Neural cell (in vitro differentiated cells): ENCODE results near the gene ANKRD44. TPM values are rescaled to one million over a fixed set of nuclear protein-coding genes. Genes with fewer than 3 reads are reported as not detected.

Experiments used
- H2AFZ ChIP-seq: fragments of 200-600, 300-800 bp; sonication (generic), shearing (Covaris generic); 2 replicates; pipeline ENCODE4 v1.6.0; 2014; ENCODE audit warnings: low read depth, mild to moderate bottlenecking, antibody characterized with exemption, low read length, moderate library complexity
- H3F3A ChIP-seq: fragments of 200-600 bp; shearing (Covaris generic); 2 replicates; pipeline ENCODE4 v1.6.1; 2016; ENCODE audit warnings: mild to moderate bottlenecking, moderate library complexity, mixed read lengths, antibody characterized with exemption, low read length; ENCODE audit not compliant: insufficient read depth, poor library complexity, severe bottlenecking
- H3K27ac ChIP-seq: fragments of 200-600, 300-800 bp; sonication (generic), shearing (Covaris generic); 2 replicates; pipeline ENCODE4 v1.5.1; 2014; ENCODE audit warnings: mild to moderate bottlenecking, low read length, moderate library complexity
- H3K27me3 ChIP-seq: fragments of 300-800, 200-600 bp; sonication (generic), shearing (Covaris generic); 2 replicates; pipeline ENCODE4 v1.6.0; 2014; ENCODE audit warnings: mild to moderate bottlenecking, low read depth, low read length, moderate library complexity; ENCODE audit not compliant: insufficient read depth
- H3K36me3 ChIP-seq: fragments of 300-800, 200-600 bp; sonication (generic), shearing (Covaris generic); 2 replicates; pipeline ENCODE4 v1.5.1; 2014; ENCODE audit warnings: mild to moderate bottlenecking, antibody characterized with exemption, low read length, moderate library complexity; ENCODE audit not compliant: insufficient read depth
- H3K4me2 ChIP-seq: fragments of 300-800, 200-600 bp; sonication (generic), shearing (Covaris generic); 2 replicates; pipeline ENCODE4 v1.6.0; 2014; ENCODE audit warnings: mild to moderate bottlenecking, low read length
- H3K4me3 ChIP-seq: fragments of 300-800, 200-600 bp; sonication (generic), shearing (Covaris generic); 2 replicates; pipeline ENCODE4 v1.5.1; 2014; ENCODE audit warnings: mild to moderate bottlenecking, low read length, moderate library complexity
- H3K79me2 ChIP-seq: fragments of 200-600 bp; shearing (Covaris generic); replicated peaks from 2 replicates; pipeline ENCODE4 v1.6.0; 2014; ENCODE audit warnings: mild to moderate bottlenecking, low read length, moderate library complexity; ENCODE audit not compliant: insufficient read depth
- H3K9ac ChIP-seq: fragments of 300-800, 200-600 bp; sonication (generic), shearing (Covaris generic); 2 replicates; pipeline ENCODE4 v1.6.1; 2016; ENCODE audit warnings: mild to moderate bottlenecking, low read length, mixed read lengths
- H3K9me2 ChIP-seq: fragments of 200-600 bp; shearing (Covaris generic); 2 replicates; pipeline ENCODE4 v1.6.1; 2016; ENCODE audit warnings: mild to moderate bottlenecking, low read length, mixed read lengths; ENCODE audit not compliant: insufficient read depth
- H3K9me3 ChIP-seq: fragments of 200-600, 300-800 bp; sonication (generic), shearing (Covaris generic); 2 replicates; pipeline ENCODE4 v1.6.1; 2016; ENCODE audit warnings: mild to moderate bottlenecking, mixed run types, low read length, moderate library complexity, mixed read lengths
- H4K20me1 ChIP-seq: fragments of 200-600 bp; shearing (Covaris generic); 2 replicates; pipeline ENCODE4 v1.6.1; 2016; ENCODE audit warnings: mild to moderate bottlenecking, mixed run types; ENCODE audit not compliant: insufficient read depth
- EP300 ChIP-seq: fragments of 450-650 bp; conservative IDR thresholded peaks from 2 replicates; pipeline ENCODE4 v1.6.1; 2014; ENCODE audit warnings: antibody characterized with exemption, mild to moderate bottlenecking, moderate library complexity; ENCODE audit not compliant: poor library complexity, severe bottlenecking
- EZH2 ChIP-seq: fragments of 200-600, 300-800 bp; shearing (Covaris generic), sonication (generic); IDR thresholded peaks from 2 replicates; pipeline ENCODE4 v1.6.1; 2014; ENCODE audit warnings: antibody characterized with exemption, low read length, borderline replicate concordance, mild to moderate bottlenecking; ENCODE audit not compliant: insufficient read depth, poor library complexity, severe bottlenecking
- MXI1 ChIP-seq: fragments of 450-650 bp; conservative IDR thresholded peaks from 2 replicates; pipeline ENCODE4 v1.6.1; 2014; ENCODE audit warnings: antibody characterized with exemption, mild to moderate bottlenecking; ENCODE audit not compliant: poor library complexity, severe bottlenecking
- POLR2AphosphoS5 ChIP-seq: IDR thresholded peaks from 2 replicates; pipeline ENCODE4 v1.6.1; 2012
- RAD21 ChIP-seq: fragments of 450-650 bp; conservative IDR thresholded peaks from 2 replicates; pipeline ENCODE4 v1.6.1; 2014; ENCODE audit warnings: antibody characterized with exemption, mild to moderate bottlenecking, moderate library complexity
- SMC3 ChIP-seq: fragments of 450-650 bp; conservative IDR thresholded peaks from 2 replicates; pipeline ENCODE4 v1.6.1; 2014; ENCODE audit warnings: antibody characterized with exemption, mild to moderate bottlenecking, moderate library complexity; ENCODE audit not compliant: poor library complexity
- TAF1 ChIP-seq: IDR thresholded peaks from 2 replicates; pipeline ENCODE4 v1.6.1; 2012; ENCODE audit warnings: low read depth
- polyA plus RNA-seq: library from polyadenylated mRNA; depleted of rRNA; stranded (reverse); fragments of >200 nt; gene quantifications from 2 replicates; pipeline ENCODE4 v1.2.3, GENCODE V29; 2014
- TF ChIP-seq, protein P1 (sequence below): fragments of 450-650 bp; IDR thresholded peaks from 2 replicates; pipeline ENCODE4 v1.5.1; 2014; ENCODE audit warnings: antibody characterized with exemption, mild to moderate bottlenecking, moderate library complexity; ENCODE audit not compliant: poor library complexity, severe bottlenecking
- TF ChIP-seq, protein P2 (sequence below): IDR thresholded peaks from 2 replicates; pipeline ENCODE4 v1.6.1; 2012; ENCODE audit warnings: borderline replicate concordance

Gene ANKRD44
- polyA plus RNA-seq, 1 donor from 2014 or later, result 94.3 TPM

- TF ChIP-seq EZH2 (no peak), MXI1 (no peak), RAD21 (no peak), SMC3 (no peak), POLR2AphosphoS5 (no peak)
- TF ChIP-seq, protein P1, sequence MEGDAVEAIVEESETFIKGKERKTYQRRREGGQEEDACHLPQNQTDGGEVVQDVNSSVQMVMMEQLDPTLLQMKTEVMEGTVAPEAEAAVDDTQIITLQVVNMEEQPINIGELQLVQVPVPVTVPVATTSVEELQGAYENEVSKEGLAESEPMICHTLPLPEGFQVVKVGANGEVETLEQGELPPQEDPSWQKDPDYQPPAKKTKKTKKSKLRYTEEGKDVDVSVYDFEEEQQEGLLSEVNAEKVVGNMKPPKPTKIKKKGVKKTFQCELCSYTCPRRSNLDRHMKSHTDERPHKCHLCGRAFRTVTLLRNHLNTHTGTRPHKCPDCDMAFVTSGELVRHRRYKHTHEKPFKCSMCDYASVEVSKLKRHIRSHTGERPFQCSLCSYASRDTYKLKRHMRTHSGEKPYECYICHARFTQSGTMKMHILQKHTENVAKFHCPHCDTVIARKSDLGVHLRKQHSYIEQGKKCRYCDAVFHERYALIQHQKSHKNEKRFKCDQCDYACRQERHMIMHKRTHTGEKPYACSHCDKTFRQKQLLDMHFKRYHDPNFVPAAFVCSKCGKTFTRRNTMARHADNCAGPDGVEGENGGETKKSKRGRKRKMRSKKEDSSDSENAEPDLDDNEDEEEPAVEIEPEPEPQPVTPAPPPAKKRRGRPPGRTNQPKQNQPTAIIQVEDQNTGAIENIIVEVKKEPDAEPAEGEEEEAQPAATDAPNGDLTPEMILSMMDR, result peak; percentile 22
- Histone ChIP-seq H3K9me3 (no peaks in the 10 kb centered on the region), H3K9me2 (no peaks in the 10 kb centered on the region), H3K79me2 (no peaks in the 10 kb centered on the region), H3K27me3 (no peaks in the 10 kb centered on the region), H4K20me1 (no peaks in the 10 kb centered on the region), H3F3A (no peaks in the 10 kb centered on the region), H3K27ac (no peak overlapping the region), H3K36me3 (no peaks in the 10 kb centered on the region), H2AFZ (no peak overlapping the region), H3K9ac (no peak overlapping the region), H3K4me3 (no peak overlapping the region), H3K4me2 (no peak overlapping the region)
Measured at GRCh38 chr2:197356136-197356535, 45.6 kb upstream of the ANKRD44 start.

DNA sequence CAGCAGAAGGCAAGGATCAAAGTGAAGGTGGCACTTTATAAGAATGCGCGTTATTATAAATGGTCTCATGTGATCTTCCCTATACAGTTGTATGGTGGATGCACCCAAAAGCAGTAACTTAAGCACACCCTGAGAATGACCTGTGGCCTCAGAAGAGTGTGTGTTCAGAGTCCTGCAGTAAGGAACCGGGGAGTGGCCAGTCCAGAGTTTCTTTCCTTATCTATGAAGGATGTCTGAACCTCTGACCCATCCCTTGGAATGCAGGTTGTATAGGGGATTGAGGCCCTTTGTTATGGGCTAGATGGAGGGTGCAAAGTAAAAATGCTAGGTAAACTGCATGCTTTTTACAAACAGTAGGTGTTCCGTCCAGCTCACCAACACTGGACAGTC lies 43.6 kb upstream of the ANKRD44 start:
- no peak overlapping the region for H3K9ac ChIP-seq
- no peaks in the 10 kb centered on the region for H3K79me2 ChIP-seq
- no peaks in the 10 kb centered on the region for H3K9me2 ChIP-seq
- H3K27me3 ChIP-seq, result no peaks in the 10 kb centered on the region
- no peaks in the 10 kb centered on the region for H3F3A ChIP-seq
- H2AFZ ChIP-seq, result no peak overlapping the region
- H4K20me1 ChIP-seq, result no peaks in the 10 kb centered on the region
- H3K4me2 ChIP-seq, result no peak overlapping the region
- H3K36me3 ChIP-seq, result no peaks in the 10 kb centered on the region
- H3K4me3 ChIP-seq, result no peak overlapping the region
- H3K9me3 ChIP-seq, result no peaks in the 10 kb centered on the region
- TF ChIP-seq, protein P1, result no peak
- TF ChIP-seq MXI1 (no peak), TAF1 (no peak), EP300 (no peak), SMC3 (no peak), RAD21 (no peak), POLR2AphosphoS5 (no peak), EZH2 (no peak)
- TF ChIP-seq, protein P2, sequence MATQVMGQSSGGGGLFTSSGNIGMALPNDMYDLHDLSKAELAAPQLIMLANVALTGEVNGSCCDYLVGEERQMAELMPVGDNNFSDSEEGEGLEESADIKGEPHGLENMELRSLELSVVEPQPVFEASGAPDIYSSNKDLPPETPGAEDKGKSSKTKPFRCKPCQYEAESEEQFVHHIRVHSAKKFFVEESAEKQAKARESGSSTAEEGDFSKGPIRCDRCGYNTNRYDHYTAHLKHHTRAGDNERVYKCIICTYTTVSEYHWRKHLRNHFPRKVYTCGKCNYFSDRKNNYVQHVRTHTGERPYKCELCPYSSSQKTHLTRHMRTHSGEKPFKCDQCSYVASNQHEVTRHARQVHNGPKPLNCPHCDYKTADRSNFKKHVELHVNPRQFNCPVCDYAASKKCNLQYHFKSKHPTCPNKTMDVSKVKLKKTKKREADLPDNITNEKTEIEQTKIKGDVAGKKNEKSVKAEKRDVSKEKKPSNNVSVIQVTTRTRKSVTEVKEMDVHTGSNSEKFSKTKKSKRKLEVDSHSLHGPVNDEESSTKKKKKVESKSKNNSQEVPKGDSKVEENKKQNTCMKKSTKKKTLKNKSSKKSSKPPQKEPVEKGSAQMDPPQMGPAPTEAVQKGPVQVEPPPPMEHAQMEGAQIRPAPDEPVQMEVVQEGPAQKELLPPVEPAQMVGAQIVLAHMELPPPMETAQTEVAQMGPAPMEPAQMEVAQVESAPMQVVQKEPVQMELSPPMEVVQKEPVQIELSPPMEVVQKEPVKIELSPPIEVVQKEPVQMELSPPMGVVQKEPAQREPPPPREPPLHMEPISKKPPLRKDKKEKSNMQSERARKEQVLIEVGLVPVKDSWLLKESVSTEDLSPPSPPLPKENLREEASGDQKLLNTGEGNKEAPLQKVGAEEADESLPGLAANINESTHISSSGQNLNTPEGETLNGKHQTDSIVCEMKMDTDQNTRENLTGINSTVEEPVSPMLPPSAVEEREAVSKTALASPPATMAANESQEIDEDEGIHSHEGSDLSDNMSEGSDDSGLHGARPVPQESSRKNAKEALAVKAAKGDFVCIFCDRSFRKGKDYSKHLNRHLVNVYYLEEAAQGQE, result no peak
- no peak overlapping the region for H3K27ac ChIP-seq
